ENCODE data around the gene ANKRD23. TPM values are rescaled to one million over a fixed set of nuclear protein-coding genes. Genes with fewer than 3 reads are reported as not detected.
A peak's percentile ranks its signal among the peaks of the same experiment; 100 is the strongest.

ANKRD23 gene
- total RNA-seq, 1 donor from 2014 or later = 7.3 TPM

GRCh38 chr2:96888072-96889011 lies 44.5 kb upstream of the ANKRD23 start:
- DNase-seq (no peak), ATAC-seq (ENCODE audit: low read depth) (peak; percentile 54)
- Mint-ChIP-seq H3K27me3 (no peaks in the 10 kb centered on the region), H3K27ac (no peak overlapping the region), H3K4me1 (peaks cover 18% of the 10 kb centered on the region), H3K4me3 (no peak overlapping the region), H3K36me3 (ENCODE audit: low read depth) (no peaks in the 10 kb centered on the region), H3K9me3 (no peaks in the 10 kb centered on the region)
- CTCF ChIA-PET = no interaction called here
- intact Hi-C loops (cut with micrococcal nuclease) = no loop called here
- no peak for TF ChIP-seq CTCF (IDR thresholded peaks at IDR 0.05)
- POLR2A ChIA-PET = no interaction called here

GRCh38 chr2:96887493-96888012 lies 43.7 kb upstream of the ANKRD23 start:
- no peak for TF ChIP-seq CTCF (IDR thresholded peaks at IDR 0.05)
- DNase-seq (no peak), ATAC-seq (ENCODE audit: low read depth) (no peak)
- intact Hi-C loops (cut with micrococcal nuclease) = no loop called here
- Mint-ChIP-seq H3K9me3 (no peaks in the 10 kb centered on the region), H3K27ac (no peak overlapping the region), H3K4me1 (peaks cover 18% of the 10 kb centered on the region), H3K36me3 (ENCODE audit: low read depth) (no peaks in the 10 kb centered on the region), H3K27me3 (peaks cover under 1% of the 10 kb centered on the region), H3K4me3 (no peak overlapping the region)
- ChIA-PET POLR2A (no interaction called here), CTCF (no interaction called here)

- no peak for DNase-seq
- ChIA-PET POLR2A (no interaction called here), CTCF (no interaction called here)
- ATAC-seq (ENCODE audit: low read depth) = no peak
- Mint-ChIP-seq H3K9me3 (no peaks in the 10 kb centered on the region), H3K36me3 (ENCODE audit: low read depth) (no peaks in the 10 kb centered on the region), H3K4me1 (peaks cover 18% of the 10 kb centered on the region), H3K27ac (no peak overlapping the region), H3K27me3 (peaks cover 3% of the 10 kb centered on the region), H3K4me3 (no peak overlapping the region)
- TF ChIP-seq CTCF (IDR thresholded peaks at IDR 0.05) = no peak
- intact Hi-C loops (cut with micrococcal nuclease) = no loop called here
These were observed 41.9 kb upstream of the ANKRD23 start for GRCh38 chr2:96885432-96886347.

GRCh38 chr2:96884299-96885094 lies 40.7 kb upstream of the ANKRD23 start:
- intact Hi-C loops (cut with micrococcal nuclease) = no loop called here
- TF ChIP-seq CTCF (IDR thresholded peaks at IDR 0.05) = no peak
- Mint-ChIP-seq H3K4me3 (no peak overlapping the region), H3K27me3 (peaks cover 7% of the 10 kb centered on the region), H3K36me3 (ENCODE audit: low read depth) (no peaks in the 10 kb centered on the region), H3K4me1 (peaks cover 18% of the 10 kb centered on the region), H3K27ac (no peak overlapping the region), H3K9me3 (no peaks in the 10 kb centered on the region)
- ChIA-PET CTCF (no interaction called here), POLR2A (no interaction called here)
- no peak for DNase-seq
- no peak for ATAC-seq (ENCODE audit: low read depth)

All from activated B cell treated with CpG ODN at 0.5 μM for 24 hours (primary cell).